MCF 10A (cell line): ENCODE measurements around the gene DNAH3. TPM values are rescaled to one million over a fixed set of nuclear protein-coding genes. Genes with fewer than 3 reads are reported as not detected.

Experiments
- BruUV-seq: library from RNA; stranded (reverse); fragments of 400-500 nt; replicated peaks from 2 replicates; lab custom pipeline; 2021; lab: Mats Ljungman, UMichigan
- CTCF ChIA-PET: fragments of 300-600 bp; sonication (Branson Sonifier 250); formaldehyde crosslinking; extraction: SDS; loops from one replicate; lab custom pipeline; 2021; ENCODE audit warnings: antibody characterized with exemption, inconsistent platforms; lab: Yijun Ruan, JAX
- POLR2A ChIA-PET: fragments of 300-600, 350-650 bp; sonication (Branson Sonifier 250); formaldehyde crosslinking; extraction: SDS; loops from one replicate; lab custom pipeline; 2020; ENCODE audit warnings: antibody characterized with exemption, inconsistent platforms; lab: Yijun Ruan, JAX
- DNase-seq: peaks from one replicate; pipeline ENCODE4 v3.0.0-alpha.2; 2018; ENCODE audit not compliant: unreplicated experiment
- H3K27ac Mint-ChIP-seq: one replicate; pipeline ENCODE4 v1.8.0; 2022; ENCODE audit warnings: mild to moderate bottlenecking, low read depth, mixed read lengths; ENCODE audit not compliant: unreplicated experiment
- H3K27me3 Mint-ChIP-seq: one replicate; pipeline ENCODE4 v1.8.0; 2022; ENCODE audit warnings: mixed read lengths; ENCODE audit not compliant: insufficient read depth, unreplicated experiment
- H3K36me3 Mint-ChIP-seq: one replicate; pipeline ENCODE4 v1.8.0; 2022; ENCODE audit warnings: mild to moderate bottlenecking, moderate library complexity, mixed read lengths; ENCODE audit not compliant: insufficient read depth, unreplicated experiment
- H3K4me1 Mint-ChIP-seq: one replicate; pipeline ENCODE4 v1.8.0; 2022; ENCODE audit warnings: mixed read lengths; ENCODE audit not compliant: insufficient read depth, unreplicated experiment
- H3K4me3 Mint-ChIP-seq: one replicate; pipeline ENCODE4 v1.8.0; 2022; ENCODE audit warnings: mild to moderate bottlenecking, moderate library complexity, mixed read lengths; ENCODE audit not compliant: unreplicated experiment
- H3K9me3 Mint-ChIP-seq: one replicate; pipeline ENCODE4 v1.8.0; 2022; ENCODE audit warnings: mixed read lengths; ENCODE audit not compliant: unreplicated experiment
- CTCF ChIP-seq: fragments of 200-600 bp; IDR thresholded peaks from one replicate; pipeline ENCODE4 v1.8.0; 2022; ENCODE audit warnings: antibody characterized with exemption, mild to moderate bottlenecking; ENCODE audit not compliant: unreplicated experiment
- intact Hi-C: fragments of 100-400 bp; cut with micrococcal nuclease; formaldehyde crosslinking; loops from 2 replicates; pipeline ENCODE4 v1.14.1; 2022
- total RNA-seq: library from RNA; stranded (reverse); gene quantifications from 2 replicates; pipeline ENCODE4 v1.2.3, GENCODE V29; 2022

Gene DNAH3
- total RNA-seq, 1 experiment from 2014 or later = not detected

GRCh38 chr16:21128991-21129390 lies 21.7 kb downstream of the DNAH3 start:
- CTCF ChIA-PET = interaction anchor here (1.0 kb wide), 1 partner anchor 173 kb away, joined by 3 read pairs; no protein-coding TSS in a partner anchor
- TF ChIP-seq CTCF = no peak
- Mint-ChIP-seq H3K27me3 (peaks cover 25% of the 10 kb centered on the region), H3K27ac (no peak overlapping the region), H3K9me3 (no peaks in the 10 kb centered on the region), H3K4me3 (no peak overlapping the region), H3K36me3 (no peaks in the 10 kb centered on the region), H3K4me1 (no peaks in the 10 kb centered on the region)
- intact Hi-C loops = no loop called here
- DNase-seq = no peak
- POLR2A ChIA-PET = no interaction called here
- BruUV-seq = no TSS peak

- H3K36me3 Mint-ChIP-seq = no peaks in the 10 kb centered on the region
- CTCF ChIA-PET = no interaction called here
- BruUV-seq = no TSS peak
These were observed 24.1 kb downstream of the DNAH3 start for GRCh38 chr16:21126518-21126917.

GRCh38 chr16:21125191-21125590 lies 25.5 kb downstream of the DNAH3 start:
- Mint-ChIP-seq H3K27me3 (no peaks in the 10 kb centered on the region), H3K4me1 (no peaks in the 10 kb centered on the region), H3K36me3 (no peaks in the 10 kb centered on the region), H3K4me3 (no peak overlapping the region), H3K27ac (no peak overlapping the region), H3K9me3 (no peaks in the 10 kb centered on the region)
- POLR2A ChIA-PET = no interaction called here
- intact Hi-C loops = no loop called here
- TF ChIP-seq CTCF = no peak
- BruUV-seq = no TSS peak
- no peak for DNase-seq
- CTCF ChIA-PET = no interaction called here

More at GRCh38 chr16:21126518-21126917, 24.1 kb downstream of the DNAH3 start:
- Mint-ChIP-seq H3K4me1 (no peaks in the 10 kb centered on the region), H3K4me3 (no peak overlapping the region), H3K27ac (no peak overlapping the region), H3K27me3 (peaks cover 9% of the 10 kb centered on the region), H3K9me3 (no peaks in the 10 kb centered on the region)
- POLR2A ChIA-PET = no interaction called here
- no peak for DNase-seq
- no peak for TF ChIP-seq CTCF
- intact Hi-C loops = no loop called here

GRCh38 chr16:21120976-21121520 lies 29.6 kb downstream of the DNAH3 start:
- TF ChIP-seq CTCF = no peak
- intact Hi-C loops = no loop called here
- no peak overlapping the region for H3K27ac Mint-ChIP-seq
- peaks cover 7% of the 10 kb centered on the region for H3K4me1 Mint-ChIP-seq
- H3K4me3 Mint-ChIP-seq = no peak overlapping the region
- DNase-seq = no peak
- no peaks in the 10 kb centered on the region for H3K36me3 Mint-ChIP-seq
- POLR2A ChIA-PET = no interaction called here
- no TSS peak for BruUV-seq
- H3K27me3 Mint-ChIP-seq = no peaks in the 10 kb centered on the region
- CTCF ChIA-PET = interaction anchor here (1.4 kb wide), 1 partner anchor 11 kb away, joined by 4 read pairs; no protein-coding TSS in a partner anchor
- no peaks in the 10 kb centered on the region for H3K9me3 Mint-ChIP-seq
